ENCODE data around the gene ADGRG6.
"Not testable (repeated sequence)": the region's sequence is repeated elsewhere in the genome, so short reads cannot be mapped to it uniquely, and the experiment has no call there.

Gene ADGRG6

GRCh38 chr6:142421285-142422117, 119.7 kb downstream of the ADGRG6 start:
- Histone ChIP-seq H3K79me2 (ENCODE audit: insufficient read depth, low read length) (no peaks in the 10 kb centered on the region), H3K9me2 (replicated peaks; ENCODE audit: low read depth, low read length) (no peaks in the 10 kb centered on the region), H3K4me2 (ENCODE audit: low read depth, low read length, poor library complexity, severe bottlenecking) (no peak overlapping the region), H3K4me3 (ENCODE audit: low read length, poor library complexity, severe bottlenecking) (no peak overlapping the region), H3K36me3 (ENCODE audit: insufficient read depth, low read length) (no peaks in the 10 kb centered on the region), H4K20me1 (ENCODE audit: insufficient read depth, low read length, poor library complexity, severe bottlenecking) (no peaks in the 10 kb centered on the region), H2AFZ (ENCODE audit: low read length) (no peak overlapping the region), H3K9ac (ENCODE audit: low read depth, low read length, poor library complexity, severe bottlenecking) (no peak overlapping the region), H3K4me1 (ENCODE audit: insufficient read depth, low read length, poor library complexity, severe bottlenecking) (peaks cover 5% of the 10 kb centered on the region), H3F3A (ENCODE audit: low read depth) (no peaks in the 10 kb centered on the region), H3K9me3 (ENCODE audit: insufficient read depth, low read depth, low read length) (no peaks in the 10 kb centered on the region), H3K27me3 (ENCODE audit: insufficient read depth, low read length, poor library complexity, severe bottlenecking) (no peaks in the 10 kb centered on the region)
- no peak for TF ChIP-seq EZH2phosphoT487 (IDR thresholded peaks at IDR 0.05; ENCODE audit: borderline replicate concordance)
- no peak for TF ChIP-seq CTCF (conservative IDR thresholded peaks at IDR 0.05; ENCODE audit: low read length)

- not testable (repeated sequence) for H2AFZ ChIP-seq (ENCODE audit: low read length); H3K4me3 ChIP-seq (ENCODE audit: low read length, poor library complexity, severe bottlenecking); H3K27me3 ChIP-seq (ENCODE audit: insufficient read depth, low read length, poor library complexity, severe bottlenecking); H3K36me3 ChIP-seq (ENCODE audit: insufficient read depth, low read length); H3K4me1 ChIP-seq (ENCODE audit: insufficient read depth, low read length, poor library complexity, severe bottlenecking); H3K9ac ChIP-seq (ENCODE audit: low read depth, low read length, poor library complexity, severe bottlenecking); H3K4me2 ChIP-seq (ENCODE audit: low read depth, low read length, poor library complexity, severe bottlenecking); H3K79me2 ChIP-seq (ENCODE audit: insufficient read depth, low read length); H4K20me1 ChIP-seq (ENCODE audit: insufficient read depth, low read length, poor library complexity, severe bottlenecking); H3K9me2 ChIP-seq (replicated peaks; ENCODE audit: low read depth, low read length); H3F3A ChIP-seq (ENCODE audit: low read depth)
- peaks cover 12% of the 10 kb centered on the region; the same call in 1 of the 2 replicates for H3K9me3 ChIP-seq (ENCODE audit: insufficient read depth, low read depth, low read length)
These were observed 124.8 kb downstream of the ADGRG6 start for GRCh38 chr6:142426444-142427132.

GRCh38 chr6:142428468-142428867, 126.7 kb downstream of the ADGRG6 start:
- H3K9me2 ChIP-seq (replicated peaks; ENCODE audit: low read depth, low read length); H3F3A ChIP-seq (ENCODE audit: low read depth); H3K27me3 ChIP-seq (ENCODE audit: insufficient read depth, low read length, poor library complexity, severe bottlenecking); H4K20me1 ChIP-seq (ENCODE audit: insufficient read depth, low read length, poor library complexity, severe bottlenecking); H3K4me2 ChIP-seq (ENCODE audit: low read depth, low read length, poor library complexity, severe bottlenecking); H2AFZ ChIP-seq (ENCODE audit: low read length); H3K9ac ChIP-seq (ENCODE audit: low read depth, low read length, poor library complexity, severe bottlenecking); H3K4me1 ChIP-seq (ENCODE audit: insufficient read depth, low read length, poor library complexity, severe bottlenecking); H3K4me3 ChIP-seq (ENCODE audit: low read length, poor library complexity, severe bottlenecking); H3K36me3 ChIP-seq (ENCODE audit: insufficient read depth, low read length); H3K79me2 ChIP-seq (ENCODE audit: insufficient read depth, low read length): not testable (repeated sequence)
- peaks cover 12% of the 10 kb centered on the region; the same call in 1 of the 2 replicates for H3K9me3 ChIP-seq (ENCODE audit: insufficient read depth, low read depth, low read length)

GRCh38 chr6:142429195-142429594, 127.4 kb downstream of the ADGRG6 start:
- H2AFZ ChIP-seq (ENCODE audit: low read length): no peak overlapping the region
- H3K9ac ChIP-seq (ENCODE audit: low read depth, low read length, poor library complexity, severe bottlenecking): no peak overlapping the region
- H3K9me3 ChIP-seq (ENCODE audit: insufficient read depth, low read depth, low read length): peaks cover 12% of the 10 kb centered on the region; the same call in 1 of the 2 replicates
- no peak overlapping the region for H3K4me2 ChIP-seq (ENCODE audit: low read depth, low read length, poor library complexity, severe bottlenecking)
- H3K79me2 ChIP-seq (ENCODE audit: insufficient read depth, low read length): no peaks in the 10 kb centered on the region
- H3K9me2 ChIP-seq (replicated peaks; ENCODE audit: low read depth, low read length): no peaks in the 10 kb centered on the region
- no peak for TF ChIP-seq CTCF (conservative IDR thresholded peaks at IDR 0.05; ENCODE audit: low read length)
- TF ChIP-seq EZH2phosphoT487 (IDR thresholded peaks at IDR 0.05; ENCODE audit: borderline replicate concordance): no peak
- no peaks in the 10 kb centered on the region for H3F3A ChIP-seq (ENCODE audit: low read depth)
- no peaks in the 10 kb centered on the region for H3K4me1 ChIP-seq (ENCODE audit: insufficient read depth, low read length, poor library complexity, severe bottlenecking)
- H4K20me1 ChIP-seq (ENCODE audit: insufficient read depth, low read length, poor library complexity, severe bottlenecking): no peaks in the 10 kb centered on the region
- no peaks in the 10 kb centered on the region for H3K27me3 ChIP-seq (ENCODE audit: insufficient read depth, low read length, poor library complexity, severe bottlenecking)
- H3K36me3 ChIP-seq (ENCODE audit: insufficient read depth, low read length): no peaks in the 10 kb centered on the region
- no peak overlapping the region for H3K4me3 ChIP-seq (ENCODE audit: low read length, poor library complexity, severe bottlenecking)
